Endothelial cell (in vitro differentiated cells): ENCODE results near the gene VSIG10. TPM values are rescaled to one million over a fixed set of nuclear protein-coding genes. Genes with fewer than 3 reads are reported as not detected.
"Not testable (repeated sequence)": the region's sequence is repeated elsewhere in the genome, so short reads cannot be mapped to it uniquely, and the experiment has no call there.

ENCODE experiments used
- DNase-seq: peaks from one replicate; pipeline ENCODE4 v3.0.0; 2021; ENCODE audit warnings: low spot score
- H3K27ac Mint-ChIP-seq: one replicate; pipeline ENCODE4 v1.8.0; 2021; ENCODE audit warnings: mixed read lengths, inconsistent platforms; ENCODE audit not compliant: unreplicated experiment
- H3K27me3 Mint-ChIP-seq: one replicate; pipeline ENCODE4 v1.8.0; 2021; ENCODE audit warnings: mild to moderate bottlenecking, moderate library complexity, mixed read lengths, inconsistent platforms; ENCODE audit not compliant: unreplicated experiment
- H3K36me3 Mint-ChIP-seq: one replicate; pipeline ENCODE4 v1.8.0; 2021; ENCODE audit warnings: mild to moderate bottlenecking, low read depth, mixed read lengths, inconsistent platforms; ENCODE audit not compliant: unreplicated experiment
- H3K4me1 Mint-ChIP-seq: one replicate; pipeline ENCODE4 v1.8.0; 2021; ENCODE audit warnings: mild to moderate bottlenecking, mixed read lengths, inconsistent platforms; ENCODE audit not compliant: unreplicated experiment
- H3K4me3 Mint-ChIP-seq: one replicate; pipeline ENCODE4 v1.8.0; 2021; ENCODE audit warnings: mild to moderate bottlenecking, mixed read lengths, inconsistent platforms; ENCODE audit not compliant: unreplicated experiment
- H3K9me3 Mint-ChIP-seq: one replicate; pipeline ENCODE4 v1.8.0; 2021; ENCODE audit warnings: mixed read lengths, inconsistent platforms; ENCODE audit not compliant: unreplicated experiment
- CTCF ChIP-seq: fragments of 200-600 bp; sonication (generic); IDR thresholded peaks from one replicate; pipeline ENCODE4 v1.5.0; 2021; ENCODE audit warnings: antibody characterized with exemption; ENCODE audit not compliant: unreplicated experiment
- total RNA-seq: library from RNA; stranded (reverse); fragmentation: NEBNext Ultra II Directional; extraction: Animal tissue kit (Norgen Biotek cat#: 25700); gene quantifications from one replicate; pipeline ENCODE4 v1.2.1, GENCODE V29; 2021; ENCODE audit not compliant: unreplicated experiment

VSIG10 gene
- total RNA-seq, 1 donor from 2014 or later = 65.0 TPM

- Mint-ChIP-seq H3K27ac (peak overlapping the region; percentile 55), H3K27me3 (no peaks in the 10 kb centered on the region), H3K9me3 (no peaks in the 10 kb centered on the region), H3K36me3 (peaks cover 12% of the 10 kb centered on the region), H3K4me1 (peaks cover 9% of the 10 kb centered on the region), H3K4me3 (peak overlapping the region; percentile 92)
- TF ChIP-seq CTCF = no peak
- DNase-seq = peak; percentile 30
Observed at GRCh38 chr12:118136559-118137003, 32.8 kb upstream of the VSIG10 start.

DNA sequence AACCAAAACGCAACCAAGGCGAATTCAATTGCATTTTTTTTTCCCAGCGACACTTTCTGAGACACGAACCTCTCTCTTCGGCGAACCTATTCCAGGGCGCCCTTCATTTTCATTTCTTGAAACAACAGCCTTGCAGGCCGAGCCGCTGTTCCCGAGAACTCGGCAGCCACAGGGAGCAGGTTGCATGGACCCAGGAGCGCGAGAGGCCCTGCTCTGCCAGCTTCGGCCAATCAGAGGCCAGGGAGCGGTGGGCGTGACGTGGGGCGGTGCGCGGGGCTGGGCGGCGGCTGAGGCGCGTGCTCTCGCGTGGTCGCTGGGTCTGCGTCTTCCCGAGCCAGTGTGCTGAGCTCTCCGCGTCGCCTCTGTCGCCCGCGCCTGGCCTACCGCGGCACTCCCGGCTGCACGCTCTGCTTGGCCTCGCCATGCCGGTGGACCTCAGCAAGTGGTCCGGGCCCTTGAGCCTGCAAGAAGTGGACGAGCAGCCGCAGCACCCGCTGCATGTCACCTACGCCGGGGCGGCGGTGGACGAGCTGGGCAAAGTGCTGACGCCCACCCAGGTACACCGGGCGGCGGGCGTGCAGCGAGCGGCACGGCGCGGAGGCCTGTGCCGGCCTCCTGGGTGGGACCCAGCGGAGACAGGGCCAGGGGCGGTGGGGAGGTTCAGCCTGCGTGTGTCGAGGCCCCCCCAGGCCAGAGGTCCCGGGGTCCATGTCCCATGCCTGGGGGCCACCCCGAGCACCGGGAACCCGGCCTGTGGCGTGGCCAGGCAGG lies 32.2 kb upstream of the VSIG10 start, which contains the start of gene PEBP1:
Gene PEBP1 (plus strand): TSS at position 337 of the 771 bp plus-strand sequence. CDS start 86 bp downstream, at position 423.
- Mint-ChIP-seq H3K27me3 (no peaks in the 10 kb centered on the region), H3K9me3 (no peaks in the 10 kb centered on the region), H3K4me1 (peaks cover 9% of the 10 kb centered on the region), H3K36me3 (peaks cover 12% of the 10 kb centered on the region), H3K27ac (peak within 1 kb of the TSS; percentile 55), H3K4me3 (peak within 1 kb of the TSS; percentile 92)
- TF ChIP-seq CTCF = no peak
- peak; percentile 94 for DNase-seq

- not testable (repeated sequence) for H3K27me3 Mint-ChIP-seq, H3K9me3 Mint-ChIP-seq, H3K27ac Mint-ChIP-seq, DNase-seq, H3K36me3 Mint-ChIP-seq, H3K4me3 Mint-ChIP-seq, H3K4me1 Mint-ChIP-seq
Observed at GRCh38 chr12:118129436-118129835, 25.6 kb upstream of the VSIG10 start.

DNA sequence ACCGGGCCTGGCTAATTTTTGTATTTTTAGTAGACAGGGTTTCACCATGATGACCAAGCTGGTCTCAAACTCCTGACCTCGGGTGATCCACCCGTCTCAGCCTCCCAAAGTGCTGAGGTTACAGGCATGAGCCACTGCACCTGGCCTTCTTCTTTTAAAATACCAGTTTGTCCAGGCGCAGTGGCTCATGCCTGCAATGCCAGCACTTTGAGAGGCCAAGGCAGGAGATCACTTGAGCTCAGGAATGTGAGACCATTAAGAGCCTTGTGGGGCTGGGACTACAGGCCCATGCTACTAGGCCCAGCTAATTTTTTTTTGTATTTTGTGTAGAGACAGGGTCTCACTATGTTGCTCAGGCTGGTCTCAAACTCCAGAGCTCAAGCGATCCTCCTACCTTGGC lies 24.1 kb upstream of the VSIG10 start:
- Mint-ChIP-seq H3K27ac (no peak overlapping the region), H3K36me3 (no peaks in the 10 kb centered on the region), H3K4me1 (no peaks in the 10 kb centered on the region), H3K27me3 (no peaks in the 10 kb centered on the region), H3K4me3 (no peak overlapping the region), H3K9me3 (no peaks in the 10 kb centered on the region)
- TF ChIP-seq CTCF = no peak
- no peak for DNase-seq

DNA sequence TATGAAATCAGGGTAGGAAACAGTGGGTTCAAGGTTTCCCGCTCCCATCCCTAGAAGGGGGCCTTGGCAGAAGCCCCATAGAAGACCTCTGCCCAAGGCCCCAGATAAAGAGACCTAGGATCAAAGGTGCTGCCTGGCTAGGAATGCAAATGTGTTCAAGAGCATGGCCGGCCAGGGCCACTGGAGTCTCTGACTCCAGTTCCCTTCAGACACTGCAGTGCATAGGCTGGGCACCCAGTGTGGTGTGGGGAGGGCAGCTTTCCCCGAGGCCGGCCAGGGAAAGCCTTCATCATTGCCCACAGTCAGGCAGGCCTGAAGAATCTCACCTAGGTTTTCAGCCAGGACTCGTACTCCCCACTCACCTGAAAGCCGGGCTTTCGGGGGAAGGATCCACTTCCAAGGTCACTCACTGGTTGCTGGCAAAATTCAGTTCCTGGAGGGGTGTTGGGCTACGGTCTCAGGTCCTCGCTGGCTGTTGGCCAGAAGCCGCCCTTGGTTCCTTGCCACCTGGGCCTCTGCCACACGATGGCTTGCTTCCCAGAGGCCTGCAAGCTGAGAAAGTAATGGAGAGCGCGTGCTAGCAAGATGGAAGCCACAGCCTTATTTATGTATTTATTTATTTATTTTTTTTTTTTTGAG lies 22.4 kb upstream of the VSIG10 start:
- DNase-seq = no peak
- TF ChIP-seq CTCF = no peak
- Mint-ChIP-seq H3K27me3 (no peaks in the 10 kb centered on the region), H3K4me3 (no peak overlapping the region), H3K9me3 (no peaks in the 10 kb centered on the region), H3K36me3 (no peaks in the 10 kb centered on the region), H3K4me1 (peaks cover 2% of the 10 kb centered on the region), H3K27ac (no peak overlapping the region)
